GM23248 (cell line): ENCODE data around the gene OR2T12. TPM values are rescaled to one million over a fixed set of nuclear protein-coding genes. Genes with fewer than 3 reads are reported as not detected.
A peak's percentile ranks its signal among the peaks of the same experiment; 100 is the strongest.
"Not testable (repeated sequence)": the region's sequence is repeated elsewhere in the genome, so short reads cannot be mapped to it uniquely, and the experiment has no call there.

ENCODE experiments used
- DNase-seq: peaks from one replicate; pipeline ENCODE4 v3.0.0-alpha.2; 2015
- H2AFZ ChIP-seq: fragments of 200-600 bp; sonication (generic); 2 replicates; pipeline ENCODE4 v1.6.1; 2016; ENCODE audit warnings: antibody characterized with exemption
- H3F3A ChIP-seq: fragments of 200-600 bp; sonication (generic); 2 replicates; pipeline ENCODE4 v1.6.1; 2016; ENCODE audit warnings: mild to moderate bottlenecking, antibody characterized with exemption, mixed run types; ENCODE audit not compliant: insufficient read depth
- H3K27ac ChIP-seq: fragments of 200-600 bp; sonication (generic); 2 replicates; pipeline ENCODE4 v1.5.1; 2016; ENCODE audit warnings: mild to moderate bottlenecking
- H3K27me3 ChIP-seq: fragments of 200-600 bp; sonication (generic); replicated peaks from 2 replicates; pipeline ENCODE4 v1.6.1; 2016; ENCODE audit warnings: mild to moderate bottlenecking; ENCODE audit not compliant: insufficient read depth
- H3K36me3 ChIP-seq: fragments of 200-600 bp; sonication (generic); 2 replicates; pipeline ENCODE4 v1.6.1; 2016; ENCODE audit warnings: low read depth, mild to moderate bottlenecking
- H3K4me1 ChIP-seq: fragments of 200-600 bp; sonication (generic); 2 replicates; pipeline ENCODE4 v1.6.1; 2016; ENCODE audit warnings: mild to moderate bottlenecking; ENCODE audit not compliant: insufficient read depth
- H3K4me2 ChIP-seq: fragments of 200-600 bp; sonication (generic); one replicate; pipeline ENCODE4 v1.6.1; 2016; ENCODE audit warnings: mild to moderate bottlenecking; ENCODE audit not compliant: unreplicated experiment
- H3K4me3 ChIP-seq: fragments of 200-600 bp; sonication (generic); 2 replicates; pipeline ENCODE4 v1.5.1; 2016; ENCODE audit warnings: mild to moderate bottlenecking
- H3K79me2 ChIP-seq: fragments of 200-600 bp; sonication (generic); 2 replicates; pipeline ENCODE4 v1.6.1; 2016; ENCODE audit warnings: mild to moderate bottlenecking; ENCODE audit not compliant: insufficient read depth
- H3K9ac ChIP-seq: fragments of 200-600 bp; sonication (generic); 2 replicates; pipeline ENCODE4 v1.6.1; 2016; ENCODE audit warnings: mild to moderate bottlenecking
- H3K9me2 ChIP-seq: fragments of 200-600 bp; sonication (generic); 2 replicates; pipeline ENCODE4 v1.6.1; 2016; ENCODE audit warnings: mixed run types, mild to moderate bottlenecking, moderate library complexity; ENCODE audit not compliant: insufficient read depth
- H3K9me3 ChIP-seq: fragments of 200-600 bp; sonication (generic); one replicate; pipeline ENCODE4 v1.6.1; 2017; ENCODE audit warnings: low read depth
- H4K20me1 ChIP-seq: fragments of 200-600 bp; sonication (generic); 2 replicates; pipeline ENCODE4 v1.6.0; 2016; ENCODE audit not compliant: insufficient read depth
- EZH2 ChIP-seq: fragments of 200-600 bp; sonication (generic); IDR thresholded peaks from 2 replicates; pipeline ENCODE4 v1.6.1; 2018; ENCODE audit warnings: antibody characterized with exemption, mild to moderate bottlenecking; ENCODE audit not compliant: insufficient read depth, poor library complexity, severe bottlenecking
- EZH2phosphoT487 ChIP-seq: fragments of 200-600 bp; sonication (generic); IDR thresholded peaks from 2 replicates; pipeline ENCODE4 v1.6.1; 2018; ENCODE audit warnings: antibody characterized with exemption, moderate library complexity, mild to moderate bottlenecking, low read depth; ENCODE audit not compliant: insufficient read depth
- WGBS, 2 experiments: methylation state at CpG; one replicate each; pipeline ENCODE4 v1.1.6; 2015 to 2017; ENCODE audit warnings: low lambda C conversion rate in 2 of 2, low coverage in 1 of 2; ENCODE audit errors: missing lambda C conversion rate in 2 of 2; 5-methylcytosine and 5-hydroxymethylcytosine counted together
- in situ Hi-C: fragments of 300-500 bp; cut with MboI; formaldehyde crosslinking; loops from 2 replicates; pipeline ENCODE4 v1.15.0; 2020
- polyA plus RNA-seq: library from polyadenylated mRNA; unstranded; fragments of >200 nt; fragmentation: Nextera tagmentation; extraction: Ambion mirVana; gene quantifications from 2 replicates; pipeline ENCODE4 v1.2.1, GENCODE V29; 2016
- total RNA-seq: library from RNA; depleted of rRNA; stranded (reverse); fragments of >200 nt; shearing (Covaris generic); gene quantifications from 2 replicates; pipeline ENCODE4 v1.2.3, GENCODE V29; 2014; rRNA removed

OR2T12 gene
- total and polyA plus RNA-seq, 2 experiments from 2014 or later, result not detected

DNA sequence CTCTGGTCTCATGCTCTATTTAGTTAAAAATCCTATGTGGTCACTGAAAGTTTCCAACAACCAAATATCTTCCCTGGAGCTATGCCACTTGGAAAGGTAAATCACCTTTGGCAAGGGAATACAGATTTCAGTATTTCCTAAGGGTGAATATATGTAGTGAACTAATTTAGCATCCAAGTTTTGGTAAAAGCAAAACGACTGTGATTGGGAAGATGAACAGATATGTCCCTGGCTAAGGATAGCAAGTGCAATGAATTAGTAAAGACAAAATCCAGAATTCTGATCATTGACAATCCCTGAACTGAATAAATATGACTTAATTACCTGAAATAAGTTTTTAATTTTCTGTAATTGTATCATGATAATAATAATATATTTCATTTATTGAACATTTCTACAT lies 25.3 kb downstream of the OR2T12 start, which contains the start of gene OR2T33:
OR2T33 (minus strand) TSS at position 101 of the 400 bp plus-strand sequence. CDS start 4,162 bp downstream, outside the sequence.
- Histone ChIP-seq H3K4me3 (no peak within 1 kb of the TSS), H3K27ac (no peak within 1 kb of the TSS), H4K20me1 (no peaks in the 10 kb centered on the region), H3K79me2 (no peaks in the 10 kb centered on the region), H3K9me3 (no peaks in the 10 kb centered on the region), H2AFZ (no peak within 1 kb of the TSS), H3K4me1 (no peaks in the 10 kb centered on the region), H3K9me2 (no peaks in the 10 kb centered on the region), H3K27me3 (no peaks in the 10 kb centered on the region), H3K36me3 (no peaks in the 10 kb centered on the region), H3F3A (no peaks in the 10 kb centered on the region), H3K9ac (no peak within 1 kb of the TSS), H3K4me2 (no peak within 1 kb of the TSS)
- DNase-seq, result no peak
- TF ChIP-seq EZH2, result no peak
- WGBS, 2 experiments, result 3 to 5% methylated on average over 1 of the region's 1 CpG
- in situ Hi-C loops, result no loop called here

- in situ Hi-C loops, H4K20me1 ChIP-seq, H3K79me2 ChIP-seq, H2AFZ ChIP-seq, H3K27me3 ChIP-seq, H3K4me2 ChIP-seq, DNase-seq, H3K9me2 ChIP-seq, H3K4me1 ChIP-seq, H3K36me3 ChIP-seq, H3F3A ChIP-seq, H3K9ac ChIP-seq, H3K27ac ChIP-seq, H3K4me3 ChIP-seq, H3K9me3 ChIP-seq: not testable (repeated sequence)
- WGBS, 2 experiments, result 54 to 58% methylated on average over 5 to 10 of the region's 16 CpGs
Observed at GRCh38 chr1:248273225-248273624, 30.0 kb downstream of the OR2T12 start.

DNA sequence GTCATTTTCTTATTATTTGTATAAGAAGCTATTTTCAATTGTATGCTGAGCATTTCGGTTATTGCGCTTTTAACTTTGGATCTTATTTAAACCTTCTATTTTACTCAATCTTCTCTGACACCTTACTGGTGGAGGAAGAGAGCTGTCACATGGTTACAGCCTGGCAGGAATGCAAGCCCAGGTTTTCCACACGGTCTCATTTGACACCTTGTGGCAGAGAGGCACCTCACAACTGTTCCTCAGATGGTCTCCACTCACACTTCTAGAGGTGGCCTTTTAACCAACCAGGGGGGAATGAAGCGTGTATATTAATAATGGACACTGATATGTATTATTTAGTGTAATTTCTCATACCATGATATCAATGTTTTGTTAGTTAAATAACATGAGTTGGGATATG lies 35.0 kb downstream of the OR2T12 start:
- WGBS, 2 experiments, result 36 to 42% methylated on average over 4 of the region's 4 CpGs
- H4K20me1 ChIP-seq, result no peaks in the 10 kb centered on the region
- TF ChIP-seq EZH2 (no peak), EZH2phosphoT487 (no peak)
- H3K27me3 ChIP-seq, result no peaks in the 10 kb centered on the region
- no peaks in the 10 kb centered on the region for H3K79me2 ChIP-seq
- H3K4me2 ChIP-seq, result no peak overlapping the region
- no peak overlapping the region for H3K27ac ChIP-seq
- no peak overlapping the region for H3K4me3 ChIP-seq
- H3K4me1 ChIP-seq, result no peaks in the 10 kb centered on the region
- H3K36me3 ChIP-seq, result no peaks in the 10 kb centered on the region
- no peak overlapping the region for H2AFZ ChIP-seq
- H3K9me2 ChIP-seq, result no peaks in the 10 kb centered on the region
- DNase-seq, result no peak
- H3K9ac ChIP-seq, result no peak overlapping the region
- in situ Hi-C loops, result no loop called here
- no peaks in the 10 kb centered on the region for H3K9me3 ChIP-seq
- no peaks in the 10 kb centered on the region for H3F3A ChIP-seq

DNA sequence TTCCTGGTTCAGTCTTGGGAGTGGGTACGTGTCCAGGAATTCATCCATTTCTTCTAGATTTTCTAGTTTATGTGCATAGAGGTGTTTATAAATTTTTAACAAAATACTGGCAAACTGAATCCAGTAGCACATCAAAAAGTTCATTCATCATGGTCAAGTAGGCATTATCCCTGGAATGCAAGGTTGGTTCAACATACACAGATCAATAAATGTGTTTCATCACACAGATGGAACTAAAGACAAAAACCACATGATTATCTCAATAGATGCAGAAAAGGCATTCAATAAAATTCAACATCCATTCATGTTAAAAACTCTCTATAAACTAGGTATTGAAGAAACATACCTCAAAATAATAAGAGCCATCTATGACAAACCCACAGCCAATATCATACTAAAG lies 43.9 kb downstream of the OR2T12 start:
- in situ Hi-C loops, H3F3A ChIP-seq, H3K27me3 ChIP-seq, H4K20me1 ChIP-seq, H3K36me3 ChIP-seq, H3K9ac ChIP-seq, H3K79me2 ChIP-seq, DNase-seq, H3K27ac ChIP-seq, H3K4me3 ChIP-seq, H3K9me3 ChIP-seq, H3K9me2 ChIP-seq, H3K4me2 ChIP-seq, H3K4me1 ChIP-seq, H2AFZ ChIP-seq: not testable (repeated sequence)
- WGBS, 2 experiments, result 0 to 10% methylated on average over 1 of the region's 1 CpG

DNA sequence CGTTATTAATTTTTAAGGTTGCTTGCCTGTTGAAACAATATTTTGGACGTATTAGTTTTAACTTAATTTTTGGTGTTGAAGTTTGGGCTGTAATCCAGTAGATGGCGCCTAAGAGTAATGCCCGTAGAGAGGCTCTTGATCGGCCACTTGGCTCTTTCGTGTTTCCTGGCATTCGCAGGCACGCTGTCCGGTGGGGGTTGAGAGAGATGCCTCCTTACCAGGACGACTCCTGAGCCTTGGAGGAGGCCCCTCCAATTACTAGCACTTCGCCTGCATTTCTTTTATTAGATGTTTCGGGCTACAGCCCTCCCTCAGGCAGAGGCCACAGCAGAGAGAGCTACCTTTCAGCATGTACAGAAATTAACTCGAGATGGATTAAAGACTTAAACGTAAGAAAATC lies 60.0 kb downstream of the OR2T12 start:
- no peaks in the 10 kb centered on the region for H4K20me1 ChIP-seq
- peak overlapping the region; percentile 40 for H3K4me2 ChIP-seq
- H3K9me3 ChIP-seq, result no peaks in the 10 kb centered on the region
- H3K27me3 ChIP-seq, result no peaks in the 10 kb centered on the region
- H2AFZ ChIP-seq, result 0 out of 2 replicates have a peak overlapping the region, but pooled peaks have one; percentile 28
- no peak for TF ChIP-seq EZH2
- no peak for TF ChIP-seq EZH2phosphoT487
- no peaks in the 10 kb centered on the region for H3K9me2 ChIP-seq
- H3K36me3 ChIP-seq, result no peaks in the 10 kb centered on the region
- no peak overlapping the region for H3K9ac ChIP-seq
- H3K27ac ChIP-seq, result no peak overlapping the region
- in situ Hi-C loops, result no loop called here
- H3K4me3 ChIP-seq, result no peak overlapping the region
- peak; percentile 61 for DNase-seq
- H3K4me1 ChIP-seq, result no peaks in the 10 kb centered on the region
- no peaks in the 10 kb centered on the region for H3K79me2 ChIP-seq
- no peaks in the 10 kb centered on the region for H3F3A ChIP-seq
- WGBS, 2 experiments, result 6 to 7% methylated on average over 14 of the region's 14 CpGs

Other genes starting within 250 kb of the OR2T12 start
- not detected in 2 replicates for gene OR2L13, start 208.2 kb downstream of the OR2T12 start, total RNA-seq
- gene OR2L13, start 208.2 kb downstream of the OR2T12 start, polyA plus RNA-seq, result not detected in 2 replicates
- gene OR2M5, start 158.3 kb downstream of the OR2T12 start, total RNA-seq, result not detected in 2 replicates
- gene OR2M5, start 158.3 kb downstream of the OR2T12 start, polyA plus RNA-seq, result not detected in 2 replicates
- not detected in 2 replicates for gene OR2M2, start 128.6 kb downstream of the OR2T12 start, total RNA-seq
- gene OR2M2, start 128.6 kb downstream of the OR2T12 start, polyA plus RNA-seq, result not detected in 2 replicates
- not detected in 2 replicates for gene OR2M3, start 106.2 kb downstream of the OR2T12 start, total RNA-seq
- gene OR2M3, start 106.2 kb downstream of the OR2T12 start, polyA plus RNA-seq, result not detected in 2 replicates
- gene OR2M4, start 72.0 kb downstream of the OR2T12 start, total RNA-seq, result not detected in 2 replicates
- gene OR2M4, start 72.0 kb downstream of the OR2T12 start, polyA plus RNA-seq, result not detected in 2 replicates
- not detected in 2 replicates for gene OR2T33, start 25.4 kb downstream of the OR2T12 start, total RNA-seq
- gene OR2T33, start 25.4 kb downstream of the OR2T12 start, polyA plus RNA-seq, result not detected in 2 replicates
- gene OR2M7, start 21.1 kb upstream of the OR2T12 start, total RNA-seq, result not detected in 2 replicates
- not detected in 2 replicates for gene OR2M7, start 21.1 kb upstream of the OR2T12 start, polyA plus RNA-seq
- gene OR14C36, start 45.4 kb upstream of the OR2T12 start, total RNA-seq, result not detected in 2 replicates
- gene OR14C36, start 45.4 kb upstream of the OR2T12 start, polyA plus RNA-seq, result not detected in 2 replicates
- not detected in 2 replicates for gene OR2T4, start 58.2 kb upstream of the OR2T12 start, total RNA-seq
- not detected in 2 replicates for gene OR2T4, start 58.2 kb upstream of the OR2T12 start, polyA plus RNA-seq
- gene OR2T6, start 72.3 kb upstream of the OR2T12 start, total RNA-seq, result not detected in 2 replicates
- gene OR2T6, start 72.3 kb upstream of the OR2T12 start, polyA plus RNA-seq, result not detected in 2 replicates
- gene OR2T1, start 99.6 kb upstream of the OR2T12 start, total RNA-seq, result not detected in 2 replicates
- gene OR2T1, start 99.6 kb upstream of the OR2T12 start, polyA plus RNA-seq, result not detected in 2 replicates
- not detected in 2 replicates for gene OR2T2, start 142.2 kb upstream of the OR2T12 start, total RNA-seq
- gene OR2T2, start 142.2 kb upstream of the OR2T12 start, polyA plus RNA-seq, result not detected in 2 replicates
- gene OR2T3, start 169.9 kb upstream of the OR2T12 start, total RNA-seq, result not detected in 2 replicates
- gene OR2T3, start 169.9 kb upstream of the OR2T12 start, polyA plus RNA-seq, result not detected in 2 replicates
- not detected in 2 replicates for gene OR2T5, start 185.2 kb upstream of the OR2T12 start, total RNA-seq
- not detected in 2 replicates for gene OR2T5, start 185.2 kb upstream of the OR2T12 start, polyA plus RNA-seq
- gene OR2G6, start 204.6 kb upstream of the OR2T12 start, total RNA-seq, result not detected in 2 replicates
- gene OR2G6, start 204.6 kb upstream of the OR2T12 start, polyA plus RNA-seq, result not detected in 2 replicates